Endothelial cell of umbilical vein (primary cell): ENCODE results near the gene SLC19A1. TPM values are rescaled to one million over a fixed set of nuclear protein-coding genes. Genes with fewer than 3 reads are reported as not detected.

Experiments
- BruUV-seq: library from RNA; stranded (reverse); fragments of 400-500 nt; replicated peaks from 2 replicates; lab custom pipeline; 2021; lab: Mats Ljungman, UMichigan
- CTCF ChIA-PET: fragments of 300-600, 350-600 bp; sonication (Branson Sonifier 250); formaldehyde crosslinking; loops from one replicate; lab custom pipeline; 2021; ENCODE audit warnings: antibody characterized with exemption, inconsistent platforms; lab: Charles Lee
- POLR2A ChIA-PET: fragments of 300-600, 350-600 bp; sonication (Branson Sonifier 250); formaldehyde crosslinking; loops from one replicate; lab custom pipeline; 2021; ENCODE audit warnings: antibody characterized with exemption, inconsistent platforms; lab: Charles Lee
- DNase-seq: peaks from one replicate; pipeline ENCODE4 v3.0.0-alpha.2; 2011; ENCODE audit warnings: low read depth, low spot score
- FAIRE-seq: peaks from 2 replicates; lab custom pipeline; 2011; peaks lifted over from hg19 to GRCh38; lab: Jason Lieb, UNC
- H2AFZ ChIP-seq: 2 replicates; pipeline ENCODE4 v1.6.0; 2012; ENCODE audit warnings: low read depth, low read length, control low read depth, inconsistent platforms
- H3K27ac ChIP-seq: 2 replicates; pipeline ENCODE4 v1.5.1; 2011; ENCODE audit warnings: low read depth, mild to moderate bottlenecking, control low read depth, low read length, moderate library complexity; ENCODE audit not compliant: insufficient read depth
- H3K27me3 ChIP-seq, 2 experiments: 2 replicates each; pipeline versions ENCODE4 v1.6.0 to v1.6.1; 2011; ENCODE audit warnings: low read length in 2 of 2, mixed read lengths in 1 of 2; ENCODE audit not compliant: control insufficient read depth in 2 of 2, insufficient read depth in 2 of 2
- H3K36me3 ChIP-seq, 2 experiments: 2 replicates in 1 of 2; 3 replicates in 1 of 2; pipeline ENCODE4 v1.5.1; 2011; ENCODE audit warnings: low read length in 2 of 2, mild to moderate bottlenecking in 1 of 2, moderate library complexity in 1 of 2; ENCODE audit not compliant: control insufficient read depth in 2 of 2, insufficient read depth in 2 of 2; ENCODE audit errors: extremely low read depth in 1 of 2
- H3K4me1 ChIP-seq: 3 replicates; pipeline ENCODE4 v1.5.1; 2011; ENCODE audit warnings: mild to moderate bottlenecking, low read length; ENCODE audit not compliant: control insufficient read depth, insufficient read depth; ENCODE audit errors: extremely low read depth
- H3K4me2 ChIP-seq: 2 replicates; pipeline ENCODE4 v1.6.1; 2011; ENCODE audit warnings: low read length, control low read depth, mixed read lengths; ENCODE audit not compliant: insufficient read depth
- H3K4me3 ChIP-seq, 3 experiments: fragments of 200-600 bp in 1 of 3; sonication (generic), shearing (Covaris generic) in 1 of 3; replicated peaks in 1 of 3; 2 replicates each; pipeline ENCODE4 v1.5.1; 2011 to 2016; ENCODE audit warnings: control low read depth in 3 of 3, low read length in 3 of 3, mild to moderate bottlenecking in 2 of 3, inconsistent platforms in 1 of 3, low read depth in 1 of 3, moderate library complexity in 1 of 3; ENCODE audit not compliant: insufficient read depth in 1 of 3
- H3K79me2 ChIP-seq: 2 replicates; pipeline ENCODE4 v1.6.0; 2012; ENCODE audit warnings: low read length, inconsistent platforms; ENCODE audit not compliant: control insufficient read depth, insufficient read depth
- H3K9ac ChIP-seq: replicated peaks from 2 replicates; pipeline ENCODE3; 2011; ENCODE audit warnings: low read length, control low read depth; ENCODE audit not compliant: insufficient read depth; ENCODE audit errors: extremely low read depth
- H3K9me1 ChIP-seq: replicated peaks from 3 replicates; pipeline ENCODE4 v1.6.0; 2011; ENCODE audit warnings: mild to moderate bottlenecking, low read length; ENCODE audit not compliant: control insufficient read depth, insufficient read depth; ENCODE audit errors: extremely low read depth
- H3K9me3 ChIP-seq: replicated peaks from 2 replicates; pipeline ENCODE4 v1.5.1; 2012; ENCODE audit warnings: low read length, inconsistent platforms; ENCODE audit not compliant: control insufficient read depth, insufficient read depth
- H4K20me1 ChIP-seq: replicated peaks from 2 replicates; pipeline ENCODE3; 2011; ENCODE audit warnings: mild to moderate bottlenecking, low read length; ENCODE audit not compliant: control insufficient read depth, insufficient read depth; ENCODE audit errors: extremely low read depth
- EZH2 ChIP-seq: IDR thresholded peaks from 2 replicates; pipeline ENCODE4 v1.6.1; 2012; ENCODE audit warnings: borderline replicate concordance, low read depth, mild to moderate bottlenecking, moderate library complexity, low read length, inconsistent platforms; ENCODE audit not compliant: severe bottlenecking
- FOS ChIP-seq: IDR thresholded peaks from 2 replicates; pipeline ENCODE4 v1.6.1; 2011; ENCODE audit warnings: mild to moderate bottlenecking, low read length, moderate library complexity, borderline replicate concordance; ENCODE audit not compliant: insufficient read depth
- GATA2 ChIP-seq: IDR thresholded peaks from 2 replicates; pipeline ENCODE4 v1.7.0; 2011; ENCODE audit warnings: low read depth, mild to moderate bottlenecking, moderate library complexity, mixed read lengths, low read length; ENCODE audit not compliant: insufficient read length, insufficient read depth
- JUN ChIP-seq: IDR thresholded peaks from 2 replicates; pipeline ENCODE4 v1.6.1; 2011; ENCODE audit warnings: borderline replicate concordance, low read depth; ENCODE audit not compliant: insufficient read length, insufficient read depth
- MAX ChIP-seq: IDR thresholded peaks from 2 replicates; pipeline ENCODE4 v1.6.1; 2011; ENCODE audit not compliant: insufficient read depth, insufficient read length
- MYC ChIP-seq: IDR thresholded peaks from one replicate; pipeline ENCODE4 v1.6.1; 2011; ENCODE audit warnings: mild to moderate bottlenecking, low read depth, low read length
- POLR2A ChIP-seq: IDR thresholded peaks from 2 replicates; pipeline ENCODE4 v1.6.1; 2012; ENCODE audit warnings: low read depth, mild to moderate bottlenecking, control low read depth, low read length
- POLR2AphosphoS5 ChIP-seq: IDR thresholded peaks from 2 replicates; pipeline ENCODE4 v1.6.1; 2012; ENCODE audit warnings: low read depth, mild to moderate bottlenecking, control low read depth, low read length, moderate library complexity; ENCODE audit not compliant: insufficient read depth
- dilution Hi-C: fragments of 300-500 bp; cut with MboI; formaldehyde crosslinking; loops from one replicate; pipeline ENCODE4 v1.15.0; 2019; ENCODE audit warnings: low sequenced_read_pairs; ENCODE audit not compliant: extremely low pct_ligation_motif_present
- intact Hi-C: fragments of 100-400 bp; cut with micrococcal nuclease; formaldehyde crosslinking; loops from one replicate; pipeline ENCODE4 v1.10.0; 2022
- polyA plus RNA-seq, 4 experiments: library from polyadenylated mRNA; depleted of rRNA in 3 of 4; stranded (reverse) in 3 of 4; unstranded in 1 of 4; fragments of >200 nt; gene quantifications; 2 replicates each; pipeline versions ENCODE4 v1.2.1 to v1.2.3, GENCODE V29; 2011 to 2012; ENCODE audit warnings: missing spikeins in 1 of 4
- total RNA-seq: library from RNA; stranded (reverse); gene quantifications from 2 replicates; pipeline ENCODE4 v1.2.3, GENCODE V29; 2021
- TF ChIP-seq, protein P1 (sequence below), 2 donors: IDR thresholded peaks; 1 replicate in 1 of 2; 2 replicates in 1 of 2; pipeline ENCODE4 v1.5.1; 2011; ENCODE audit warnings: low read length in 2 of 2, mild to moderate bottlenecking in 2 of 2, moderate library complexity in 2 of 2, control low read depth in 1 of 2, inconsistent platforms in 1 of 2, low read depth in 1 of 2; ENCODE audit not compliant: insufficient read depth in 1 of 2; ENCODE audit errors: extremely low read depth in 1 of 2

Gene SLC19A1
- total and polyA plus RNA-seq, 2 donors (not counting 3 experiments of a cell fraction or from before 2014, with no cell fraction given): 36.3 to 54.6 TPM

GRCh38 chr21:45580576-45581321, 38.5 kb upstream of the SLC19A1 start:
- Histone ChIP-seq H3K9ac (no peak overlapping the region), H3K27me3 (peaks cover 0 to 3% of the 10 kb centered on the region in 2 experiments), H3K9me1 (no peaks in the 10 kb centered on the region), H3K79me2 (no peaks in the 10 kb centered on the region), H2AFZ (no peak overlapping the region), H3K9me3 (no peaks in the 10 kb centered on the region), H3K4me2 (no peak overlapping the region), H3K27ac (no peak overlapping the region), H3K4me1 (no peaks in the 10 kb centered on the region), H3K4me3 (no peak overlapping the region), H3K36me3 (no peaks in the 10 kb centered on the region), H4K20me1 (no peaks in the 10 kb centered on the region)
- dilution Hi-C loops: no loop called here
- FAIRE-seq: no peak
- intact Hi-C loops: no loop called here
- TF ChIP-seq EZH2: no peak
- TF ChIP-seq FOS: no peak
- no peak for TF ChIP-seq MYC
- ChIA-PET CTCF (interaction anchor here (1.4 kb wide), 1 partner anchor 16 kb away, joined by 3 read pairs; no protein-coding TSS in a partner anchor), POLR2A (no interaction called here)
- DNase-seq: no peak
- no TSS peak for BruUV-seq

DNA sequence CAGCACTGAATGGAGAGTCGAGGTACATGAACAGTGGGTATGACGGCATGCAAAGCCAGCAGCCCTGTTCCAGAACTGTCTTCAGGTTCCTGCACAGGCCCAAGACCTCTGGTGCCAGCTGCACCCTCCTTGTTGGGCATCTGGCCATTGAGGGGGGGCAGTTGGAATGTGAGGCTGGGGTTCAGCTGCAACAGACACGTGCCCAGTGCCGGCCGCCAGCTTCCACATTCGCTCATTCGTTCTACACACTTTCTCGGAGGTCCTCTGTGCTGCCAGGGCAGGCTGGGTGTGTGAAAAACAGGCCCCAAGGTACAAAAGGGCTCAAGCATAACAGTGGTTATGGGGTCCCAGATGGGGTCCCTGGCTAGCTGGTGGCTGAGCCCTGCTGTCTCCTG, 37.9 kb upstream of the SLC19A1 start:
- CTCF ChIA-PET: no interaction called here
- H3K79me2 ChIP-seq: no peaks in the 10 kb centered on the region
- no peaks in the 10 kb centered on the region for H3K4me1 ChIP-seq
- H3K9ac ChIP-seq: no peak overlapping the region
- DNase-seq (no peak), FAIRE-seq (no peak)
- TF ChIP-seq MAX (no peak), JUN (no peak), POLR2A (no peak), FOS (no peak), POLR2AphosphoS5 (no peak), MYC (no peak), EZH2 (no peak), GATA2 (no peak)
- TF ChIP-seq, protein P1, sequence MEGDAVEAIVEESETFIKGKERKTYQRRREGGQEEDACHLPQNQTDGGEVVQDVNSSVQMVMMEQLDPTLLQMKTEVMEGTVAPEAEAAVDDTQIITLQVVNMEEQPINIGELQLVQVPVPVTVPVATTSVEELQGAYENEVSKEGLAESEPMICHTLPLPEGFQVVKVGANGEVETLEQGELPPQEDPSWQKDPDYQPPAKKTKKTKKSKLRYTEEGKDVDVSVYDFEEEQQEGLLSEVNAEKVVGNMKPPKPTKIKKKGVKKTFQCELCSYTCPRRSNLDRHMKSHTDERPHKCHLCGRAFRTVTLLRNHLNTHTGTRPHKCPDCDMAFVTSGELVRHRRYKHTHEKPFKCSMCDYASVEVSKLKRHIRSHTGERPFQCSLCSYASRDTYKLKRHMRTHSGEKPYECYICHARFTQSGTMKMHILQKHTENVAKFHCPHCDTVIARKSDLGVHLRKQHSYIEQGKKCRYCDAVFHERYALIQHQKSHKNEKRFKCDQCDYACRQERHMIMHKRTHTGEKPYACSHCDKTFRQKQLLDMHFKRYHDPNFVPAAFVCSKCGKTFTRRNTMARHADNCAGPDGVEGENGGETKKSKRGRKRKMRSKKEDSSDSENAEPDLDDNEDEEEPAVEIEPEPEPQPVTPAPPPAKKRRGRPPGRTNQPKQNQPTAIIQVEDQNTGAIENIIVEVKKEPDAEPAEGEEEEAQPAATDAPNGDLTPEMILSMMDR (IDR thresholded peaks at IDR 0.05; ENCODE audit: extremely low read depth in 1 of 2, insufficient read depth in 1 of 2, low read depth in 1 of 2, low read length in 2 of 2): no peak
- no peak overlapping the region for H3K27ac ChIP-seq
- no peaks in the 10 kb centered on the region for H3K9me1 ChIP-seq
- H3K4me3 ChIP-seq: no peak overlapping the region
- no peaks in the 10 kb centered on the region for H3K9me3 ChIP-seq
- H3K27me3 ChIP-seq: peaks cover 0 to 3% of the 10 kb centered on the region in 2 experiments
- H3K36me3 ChIP-seq: no peaks in the 10 kb centered on the region
- intact Hi-C loops (no loop called here), dilution Hi-C loops (no loop called here)
- no peak overlapping the region for H3K4me2 ChIP-seq
- no peak overlapping the region for H2AFZ ChIP-seq
- no TSS peak for BruUV-seq
- POLR2A ChIA-PET: no interaction called here
- no peaks in the 10 kb centered on the region for H4K20me1 ChIP-seq
